Measurements from ENCODE around the gene CIAO2B.

CIAO2B gene

DNA sequence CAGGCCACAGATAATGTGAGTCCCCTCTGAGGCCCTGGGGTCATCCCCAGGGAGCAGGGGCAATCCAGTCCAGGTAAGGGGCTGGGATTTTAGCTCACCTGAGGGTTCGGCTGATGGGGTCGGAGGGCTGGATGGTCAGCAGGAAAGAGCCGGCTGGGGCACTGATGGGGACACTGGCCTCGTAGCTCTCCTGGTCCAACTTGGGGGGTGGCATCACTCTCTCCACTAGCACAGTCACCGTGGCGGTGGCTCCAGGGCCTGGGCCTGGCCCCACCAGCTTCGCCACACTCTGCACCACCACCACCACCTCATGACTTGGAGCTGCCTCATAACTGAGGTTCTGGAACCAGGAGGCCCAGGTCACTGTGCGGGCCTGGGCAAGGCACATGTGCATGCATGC is 22.4 kb downstream of the CIAO2B start:
- TF ChIP-seq, protein P1, sequence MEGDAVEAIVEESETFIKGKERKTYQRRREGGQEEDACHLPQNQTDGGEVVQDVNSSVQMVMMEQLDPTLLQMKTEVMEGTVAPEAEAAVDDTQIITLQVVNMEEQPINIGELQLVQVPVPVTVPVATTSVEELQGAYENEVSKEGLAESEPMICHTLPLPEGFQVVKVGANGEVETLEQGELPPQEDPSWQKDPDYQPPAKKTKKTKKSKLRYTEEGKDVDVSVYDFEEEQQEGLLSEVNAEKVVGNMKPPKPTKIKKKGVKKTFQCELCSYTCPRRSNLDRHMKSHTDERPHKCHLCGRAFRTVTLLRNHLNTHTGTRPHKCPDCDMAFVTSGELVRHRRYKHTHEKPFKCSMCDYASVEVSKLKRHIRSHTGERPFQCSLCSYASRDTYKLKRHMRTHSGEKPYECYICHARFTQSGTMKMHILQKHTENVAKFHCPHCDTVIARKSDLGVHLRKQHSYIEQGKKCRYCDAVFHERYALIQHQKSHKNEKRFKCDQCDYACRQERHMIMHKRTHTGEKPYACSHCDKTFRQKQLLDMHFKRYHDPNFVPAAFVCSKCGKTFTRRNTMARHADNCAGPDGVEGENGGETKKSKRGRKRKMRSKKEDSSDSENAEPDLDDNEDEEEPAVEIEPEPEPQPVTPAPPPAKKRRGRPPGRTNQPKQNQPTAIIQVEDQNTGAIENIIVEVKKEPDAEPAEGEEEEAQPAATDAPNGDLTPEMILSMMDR (conservative IDR thresholded peaks at IDR 0.05; ENCODE audit: low read length), result no peak
- H3K4me3 ChIP-seq (ENCODE audit: low read length), result no peak overlapping the region
- DNase-seq (ENCODE audit: low read depth), result no peak

DNA sequence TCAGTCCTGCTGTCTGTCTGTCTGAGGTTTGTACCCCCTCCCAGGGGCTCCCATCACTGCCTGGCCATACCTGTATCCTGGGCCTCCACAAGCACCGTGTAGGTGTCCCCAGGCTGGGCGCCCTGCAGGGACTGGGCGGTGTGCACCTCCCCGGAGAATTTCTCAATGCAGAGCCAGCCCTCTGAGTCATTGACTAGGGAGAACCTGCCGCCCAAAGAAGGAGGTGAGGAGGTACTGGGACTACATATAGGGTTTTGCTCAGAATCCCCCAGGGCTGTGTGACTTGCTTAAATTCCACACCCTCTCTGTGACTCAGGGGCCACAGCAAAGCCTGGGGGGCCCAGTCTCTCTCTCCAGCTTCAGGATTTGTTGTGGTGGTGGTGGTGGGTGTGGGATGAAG is 23.1 kb downstream of the CIAO2B start:
- TF ChIP-seq, protein P1 (conservative IDR thresholded peaks at IDR 0.05; ENCODE audit: low read length), result no peak
- H3K4me3 ChIP-seq (ENCODE audit: low read length), result no peak overlapping the region
- DNase-seq (ENCODE audit: low read depth), result no peak

DNA sequence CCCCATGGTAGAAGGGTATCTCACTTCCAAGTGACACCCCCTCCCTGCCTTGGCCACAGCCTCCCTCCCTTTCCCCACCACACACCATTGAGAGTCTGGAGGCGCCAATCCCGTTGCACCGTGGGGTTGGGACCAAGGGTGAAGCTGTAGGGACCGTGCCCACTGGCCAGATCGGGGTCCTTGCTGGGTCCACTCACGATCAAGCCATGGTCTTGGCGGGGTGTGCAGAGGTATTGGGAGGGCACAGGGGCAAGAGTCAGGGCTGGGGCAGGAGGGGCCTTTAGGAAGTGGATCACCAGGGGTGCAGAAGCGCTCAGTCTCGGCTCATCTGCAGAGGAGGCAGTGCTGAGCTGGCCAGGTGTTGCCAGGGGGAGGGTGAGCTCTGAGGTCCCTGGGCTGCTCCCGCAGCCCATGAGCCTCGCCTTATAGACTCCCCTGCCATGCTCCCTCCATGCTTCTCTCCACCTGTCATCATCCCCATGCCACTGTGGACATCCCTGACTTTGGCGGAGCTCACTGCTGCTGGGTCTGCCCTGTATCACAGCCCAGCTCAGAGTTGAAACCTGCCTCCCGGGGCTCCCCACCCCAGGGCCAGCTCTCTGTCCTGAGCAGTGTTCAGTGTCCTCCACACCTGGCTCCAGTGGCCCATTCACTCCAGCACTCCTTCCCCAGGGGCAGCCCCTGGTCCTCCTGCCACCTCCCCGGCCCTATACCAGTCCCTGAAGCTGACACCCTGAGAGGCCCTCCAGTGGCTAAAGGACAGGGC is 23.8 kb downstream of the CIAO2B start:
- no peak overlapping the region for H3K4me3 ChIP-seq (ENCODE audit: low read length)
- TF ChIP-seq, protein P1 (conservative IDR thresholded peaks at IDR 0.05; ENCODE audit: low read length), result no peak
- no peak for DNase-seq (ENCODE audit: low read depth)

DNA sequence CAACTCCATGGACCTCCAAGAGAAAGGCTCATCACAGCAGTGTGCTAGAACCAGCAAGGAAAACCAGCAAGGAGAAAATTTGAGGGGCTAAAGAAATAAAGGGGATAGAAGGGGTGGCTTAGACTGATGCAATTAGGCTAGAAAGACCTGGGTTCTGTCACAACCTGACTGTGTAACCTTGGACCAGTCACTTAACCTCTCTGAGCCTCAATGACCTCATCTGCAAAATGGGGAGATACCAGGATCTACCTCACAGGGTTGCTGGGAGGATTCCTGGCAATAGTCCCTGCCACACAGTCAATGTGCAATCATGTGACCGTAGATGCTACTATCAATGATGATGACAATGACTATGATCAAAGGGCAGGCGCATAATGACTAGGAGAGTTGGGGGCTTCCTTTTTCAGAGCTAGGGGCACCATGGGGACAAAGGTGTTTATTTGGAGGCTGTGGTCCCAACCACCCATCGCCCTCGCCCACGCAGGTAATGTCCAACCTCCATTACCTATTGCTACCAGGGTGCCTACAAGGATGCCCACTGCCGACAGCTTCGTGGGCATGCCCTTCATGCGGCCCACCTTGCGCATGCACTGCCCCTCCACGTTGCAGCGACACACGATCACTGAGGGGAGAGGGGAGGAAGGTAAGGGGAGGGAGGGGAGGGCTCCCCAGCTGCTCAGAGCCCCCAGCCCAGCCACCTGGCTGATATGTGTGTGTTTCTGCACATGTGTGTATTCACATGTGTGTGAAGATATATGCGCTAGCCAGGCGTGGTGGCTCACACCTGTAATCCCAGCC is 25.2 kb downstream of the CIAO2B start:
- TF ChIP-seq, protein P1 (conservative IDR thresholded peaks at IDR 0.05; ENCODE audit: low read length), result no peak
- no peak for DNase-seq (ENCODE audit: low read depth)
- no peak overlapping the region for H3K4me3 ChIP-seq (ENCODE audit: low read length)

DNA sequence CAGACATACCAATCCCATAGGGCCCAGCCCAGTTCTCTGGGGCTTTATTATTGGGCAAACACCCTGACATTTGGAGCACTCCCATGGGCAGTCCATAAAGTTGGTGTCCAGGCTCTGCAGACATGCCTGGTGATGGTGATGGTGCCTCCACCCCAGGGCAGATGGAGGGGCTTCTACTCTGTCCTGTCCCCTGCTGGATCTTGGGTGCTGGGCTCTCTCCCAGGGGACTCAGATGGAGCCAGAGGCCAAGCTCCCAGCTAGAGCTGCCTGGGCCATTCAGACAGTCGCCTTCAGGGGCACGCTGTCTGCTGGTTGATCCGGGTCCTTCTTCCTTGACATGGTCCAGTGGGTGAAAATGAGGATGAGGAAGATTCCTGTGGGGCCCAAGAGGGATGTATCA is 26.1 kb downstream of the CIAO2B start:
- DNase-seq (ENCODE audit: low read depth), result no peak
- no peak overlapping the region for H3K4me3 ChIP-seq (ENCODE audit: low read length)
- TF ChIP-seq, protein P1 (conservative IDR thresholded peaks at IDR 0.05; ENCODE audit: low read length), result no peak

DNA sequence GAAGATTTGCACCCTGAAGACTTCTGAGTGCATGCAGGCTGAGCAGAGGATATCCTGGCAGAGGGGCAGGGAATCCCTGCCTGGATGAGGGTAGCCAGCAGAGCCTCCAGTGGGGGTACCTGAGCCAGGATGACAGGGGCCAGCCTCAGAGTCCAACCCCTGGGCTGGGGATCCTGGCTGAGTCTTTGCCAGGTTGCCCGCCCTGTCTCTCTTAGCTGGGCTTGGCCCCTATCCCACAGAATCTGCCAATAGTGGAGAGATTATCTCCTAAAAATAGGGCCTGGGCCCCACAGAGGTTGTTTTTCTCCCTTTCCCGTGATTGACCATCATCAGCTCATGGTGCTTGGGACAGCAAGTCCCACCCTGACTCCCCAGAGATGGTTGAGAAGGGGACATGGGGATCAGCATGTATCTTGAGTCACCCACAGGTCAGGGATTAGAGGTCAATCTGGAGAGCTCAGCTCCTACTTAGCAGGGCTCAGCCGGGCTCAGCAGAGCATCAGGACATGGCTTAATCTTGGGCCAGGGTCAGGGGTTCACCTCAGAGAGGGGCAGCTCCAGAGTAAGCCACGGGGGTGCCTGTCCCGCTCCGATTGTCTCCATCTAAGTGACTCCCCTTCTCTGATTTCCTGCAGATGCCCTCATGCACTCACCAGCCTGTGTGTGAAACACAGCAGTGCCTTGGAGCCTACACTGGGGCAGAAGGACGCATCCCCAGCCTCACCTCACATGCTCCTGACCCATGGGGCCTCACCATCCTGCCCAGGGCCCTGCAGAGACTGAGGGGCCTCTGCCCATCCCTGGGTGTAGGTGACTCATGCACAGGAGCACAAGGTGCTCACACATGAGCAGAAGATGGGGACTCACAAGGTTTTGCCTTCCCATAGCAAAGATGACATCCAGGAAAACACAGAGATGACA is 27.0 kb downstream of the CIAO2B start:
- TF ChIP-seq, protein P1 (conservative IDR thresholded peaks at IDR 0.05; ENCODE audit: low read length), result no peak
- H3K4me3 ChIP-seq (ENCODE audit: low read length), result no peak overlapping the region
- DNase-seq (ENCODE audit: low read depth), result no peak

All from AG10803 (cell line).